Muscle of back (tissue), 11 donors: ENCODE data around the gene PUSL1. TPM values are rescaled to one million over a fixed set of nuclear protein-coding genes. Genes with fewer than 3 reads are reported as not detected.

ENCODE experiments used
- DNase-seq, 3 donors: peaks; one replicate each; pipeline versions ENCODE4 v3.0.0 to v3.0.0-alpha.2; 2013
- polyA plus RNA-seq, 10 donors: library from polyadenylated mRNA; unstranded; fragments of 120-200 nt; gene quantifications; one replicate each; pipeline ENCODE4 v1.2.1, GENCODE V29; 2013; ENCODE audit not compliant: insufficient read length in 10 of 10

PUSL1 gene
- polyA plus RNA-seq, 10 donors: 4.1 to 9.3 (median 6.4) TPM

DNA sequence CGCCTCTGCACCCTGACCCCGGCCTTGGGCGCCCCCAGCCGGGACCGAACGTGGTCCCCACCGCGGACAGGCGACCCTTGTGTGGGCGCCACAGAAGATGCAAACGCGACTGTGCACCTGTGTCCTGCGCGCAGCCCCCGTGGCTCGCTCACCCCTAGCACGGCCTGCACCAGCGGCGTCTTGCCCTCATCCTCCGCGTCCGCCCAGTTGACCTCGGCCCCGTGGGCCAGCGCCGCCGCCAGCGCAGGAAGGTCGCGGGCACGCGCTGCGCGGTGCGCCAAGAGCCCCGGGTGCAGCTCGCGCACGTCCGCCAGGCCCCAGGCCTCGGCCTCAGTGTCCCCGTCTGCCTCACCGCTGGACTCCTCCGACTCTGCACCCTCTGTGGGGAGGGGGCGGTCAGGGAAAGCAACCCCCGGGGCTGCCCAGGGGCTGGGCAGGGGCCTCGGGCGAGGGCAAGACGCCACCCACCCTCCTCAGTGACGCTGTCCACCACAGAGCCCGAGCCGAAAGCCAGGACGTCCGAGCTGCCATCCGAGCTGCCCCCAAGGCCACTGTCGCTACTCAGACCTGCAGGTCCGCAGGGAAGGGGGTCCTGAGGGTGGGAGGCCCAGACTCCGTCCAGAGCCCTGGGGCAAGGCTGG is 14.0 kb upstream of the PUSL1 start:
- DNase-seq: no peak

GRCh38 chr1:1295154-1295923 is 13.1 kb upstream of the PUSL1 start:
- DNase-seq: no peak

DNA sequence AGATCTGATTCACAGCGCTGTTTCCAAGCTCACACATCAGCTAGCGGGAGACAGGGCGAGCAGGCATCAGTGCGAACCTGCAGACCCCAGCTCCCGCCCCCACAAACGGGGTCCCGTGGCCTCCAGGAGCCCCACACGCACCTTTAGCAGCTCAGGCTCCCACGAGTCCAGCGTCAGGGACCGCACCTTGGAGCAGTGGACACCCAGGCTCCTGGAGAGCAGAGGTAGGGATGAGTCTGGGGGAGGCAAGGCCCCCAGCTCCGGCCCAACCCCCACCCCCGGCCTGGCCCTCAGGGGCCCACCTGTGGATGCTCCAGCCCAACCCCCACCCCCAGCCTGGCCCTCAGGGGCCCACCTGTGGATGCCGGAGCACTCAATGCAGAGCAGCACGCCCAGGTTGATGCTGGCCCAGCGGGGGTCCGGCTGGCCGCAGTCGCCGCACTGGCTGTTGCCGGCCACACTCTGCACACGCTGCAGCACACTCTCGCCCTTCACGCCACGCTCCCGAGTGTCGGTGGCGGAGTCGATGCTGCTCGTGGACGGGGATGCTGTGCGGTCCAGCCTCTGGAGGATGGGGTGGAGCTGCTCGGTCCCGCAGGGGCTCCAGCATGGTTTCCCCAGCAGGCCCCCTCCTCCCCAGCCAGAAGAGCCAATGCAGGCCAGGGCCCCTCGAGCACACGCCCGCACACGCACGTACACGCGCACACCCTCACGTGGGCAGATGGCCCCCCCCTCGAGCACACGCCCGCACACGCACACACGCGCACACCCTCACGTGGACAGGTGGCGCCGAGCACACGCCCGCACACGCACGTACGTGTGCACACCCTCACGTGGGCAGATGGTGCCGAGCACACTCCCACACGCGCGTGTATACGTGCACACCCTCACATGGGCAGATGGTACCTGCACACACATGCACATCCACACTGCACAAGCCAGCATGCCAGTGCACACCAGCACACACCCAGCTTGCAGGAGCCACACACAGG is 12.0 kb upstream of the PUSL1 start:
- no peak for DNase-seq

DNA sequence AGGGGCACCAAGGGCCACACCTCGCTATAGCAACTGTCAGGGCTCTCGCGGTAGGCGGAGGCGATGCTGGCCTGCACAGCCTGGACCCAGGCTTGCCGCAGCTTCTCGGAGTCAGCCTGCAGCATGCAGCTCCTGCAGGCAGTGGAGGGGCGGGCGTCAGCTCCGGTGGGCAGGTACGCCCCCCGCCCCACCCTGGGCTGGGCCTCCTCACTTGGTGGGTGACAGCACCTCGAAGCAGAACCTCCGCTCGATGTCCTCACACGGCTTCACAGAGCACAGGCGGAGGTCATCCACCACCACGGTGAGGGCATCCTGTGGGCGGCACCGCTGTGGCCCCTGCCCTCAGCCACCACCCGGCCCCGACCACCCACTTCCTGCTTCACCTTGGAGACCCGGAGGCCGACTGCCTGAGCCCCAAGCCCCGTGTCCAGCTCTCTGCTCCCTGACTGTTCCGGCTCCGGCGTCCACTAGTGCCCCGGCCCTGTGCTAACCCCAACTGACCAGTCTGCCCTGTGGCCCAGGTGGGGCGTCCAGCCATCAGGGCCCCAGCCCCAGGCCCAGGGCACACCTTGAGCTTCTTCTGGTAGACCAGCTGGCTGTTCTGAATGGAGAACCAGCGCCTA is 10.5 kb upstream of the PUSL1 start:
- DNase-seq: no peak

- peak; percentile 55 to 76 (median 61) for DNase-seq
Measured at GRCh38 chr1:1298861-1299685, 9.3 kb upstream of the PUSL1 start.

- no peak for DNase-seq
Measured at GRCh38 chr1:1299686-1300351, 8.6 kb upstream of the PUSL1 start.

GRCh38 chr1:1300352-1300739 is 8.1 kb upstream of the PUSL1 start:
- DNase-seq: no peak

GRCh38 chr1:1302006-1302430 is 6.4 kb upstream of the PUSL1 start:
- no peak for DNase-seq

GRCh38 chr1:1302951-1303509 is 5.4 kb upstream of the PUSL1 start:
- no peak for DNase-seq

DNA sequence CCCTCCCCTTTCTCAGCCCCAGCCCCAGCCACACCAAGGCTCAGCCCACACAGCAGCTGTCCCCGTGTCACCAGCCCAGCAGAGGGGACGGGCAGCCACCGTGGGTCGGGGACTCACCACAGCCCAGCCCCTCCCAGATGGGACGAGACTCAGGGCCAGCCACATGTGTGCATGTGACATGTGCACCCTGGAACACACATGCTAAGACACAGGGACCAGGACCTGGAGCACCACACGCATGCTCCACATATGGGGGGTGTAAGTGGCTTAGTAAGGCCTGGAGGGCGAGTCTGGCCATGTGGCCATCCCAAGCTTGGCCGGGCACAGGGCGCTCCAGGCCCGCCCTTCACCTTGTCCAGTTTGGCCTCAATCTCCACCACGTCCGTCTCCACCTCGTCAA is 4.7 kb upstream of the PUSL1 start:
- DNase-seq: no peak

- DNase-seq: peak; percentile 57 to 79 (median 69)
Measured at GRCh38 chr1:1304331-1305299, 3.8 kb upstream of the PUSL1 start.

DNA sequence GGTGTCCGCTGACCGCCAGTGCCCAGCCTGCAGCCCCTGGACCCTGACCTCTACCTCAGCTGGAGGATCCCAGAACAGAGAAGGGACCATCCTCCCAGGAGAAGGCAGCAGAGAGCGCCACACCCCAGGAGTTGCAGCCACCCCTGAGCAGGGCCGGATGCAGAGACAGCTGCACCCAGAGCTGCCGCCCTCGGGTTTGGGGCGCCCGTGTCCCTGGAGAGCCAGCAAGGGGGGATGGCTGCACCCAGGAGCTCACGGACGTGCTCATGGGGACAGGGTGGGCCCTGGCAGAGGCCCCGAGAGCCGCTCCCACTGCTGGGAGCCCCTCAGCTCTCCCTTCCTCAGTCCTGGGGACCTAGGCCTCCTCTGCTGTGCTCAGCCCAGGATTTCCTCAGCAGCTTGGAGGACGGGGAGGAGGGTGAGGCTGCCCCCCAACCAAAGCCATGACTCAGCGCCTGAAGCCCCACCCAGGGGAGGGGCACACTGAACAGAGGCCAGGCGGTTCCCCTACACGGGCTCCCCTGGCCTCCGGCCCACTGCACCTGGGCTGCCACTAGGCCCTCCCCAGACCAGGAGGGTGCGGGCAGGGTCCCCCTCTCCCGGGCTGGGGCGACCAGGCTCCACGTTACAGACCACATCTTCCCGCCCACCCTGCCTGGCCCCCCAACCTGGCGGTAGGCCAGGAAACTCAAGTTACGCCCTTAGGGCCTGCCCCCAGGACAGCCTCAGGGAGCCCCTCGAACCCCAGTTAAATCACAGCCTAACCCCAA is 2.9 kb upstream of the PUSL1 start:
- DNase-seq: peak; percentile 62 to 84 (median 64)

GRCh38 chr1:1306070-1306660 is 2.2 kb upstream of the PUSL1 start:
- DNase-seq: no peak

- DNase-seq: peak in 1 of 3 donors; percentile 51
Measured at GRCh38 chr1:1306661-1307260, 1.6 kb upstream of the PUSL1 start.

DNA sequence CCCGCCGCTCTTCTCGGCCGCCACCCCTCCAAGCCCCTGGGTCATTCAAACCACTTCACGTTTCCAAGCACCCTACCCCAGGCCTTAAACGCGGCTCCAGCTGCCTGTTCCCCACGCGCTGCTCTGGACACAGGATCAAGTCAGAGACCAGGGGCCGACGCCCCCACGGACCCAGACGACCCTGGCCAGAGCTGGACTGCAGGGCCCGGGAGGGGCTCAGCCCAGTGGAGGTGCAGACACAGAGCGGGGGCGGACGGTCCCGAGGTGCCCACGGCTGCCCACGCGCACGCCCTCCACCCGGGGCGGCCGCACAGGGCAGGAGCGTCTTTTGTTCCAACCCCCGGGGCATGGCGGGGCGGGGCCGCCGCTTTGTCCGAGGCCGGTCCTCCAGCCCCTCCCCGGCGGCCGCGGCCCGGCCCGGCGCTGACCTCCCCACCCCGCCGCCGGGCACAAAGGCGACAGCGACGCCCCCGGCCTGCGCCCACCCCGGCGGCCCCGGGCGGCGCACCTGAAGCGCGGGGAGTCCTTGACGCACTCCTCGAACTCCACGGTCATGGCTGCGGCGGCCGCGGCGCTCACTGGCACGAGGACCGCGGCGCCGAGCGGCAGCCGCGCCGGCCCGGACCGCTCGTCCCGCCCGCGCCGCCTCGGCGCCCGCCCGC is 1.0 kb upstream of the PUSL1 start:
- peak in 1 of 3 donors; percentile 58 for DNase-seq

- DNase-seq: no peak
Measured at GRCh38 chr1:1308756-1309250, 406 bp downstream of the PUSL1 start.
